Measurements from ENCODE around the gene ADIRF. TPM values are rescaled to one million over a fixed set of nuclear protein-coding genes. Genes with fewer than 3 reads are reported as not detected.
"Not testable (repeated sequence)": the region's sequence is repeated elsewhere in the genome, so short reads cannot be mapped to it uniquely, and the experiment has no call there.

ADIRF gene
- total RNA-seq, 1 donor from 2014 or later: not detected

- not testable (repeated sequence) for FAIRE-seq; H3K4me3 Mint-ChIP-seq (ENCODE audit: unreplicated experiment); H3K27me3 ChIP-seq (ENCODE audit: insufficient read depth, low read length); H3K9me3 Mint-ChIP-seq (ENCODE audit: unreplicated experiment); DNase-seq (ENCODE audit: low read depth); H3K9me3 ChIP-seq (ENCODE audit: insufficient read depth, low read depth, low read length); H3K27ac Mint-ChIP-seq (ENCODE audit: unreplicated experiment); H3K36me3 Mint-ChIP-seq (ENCODE audit: low read depth, unreplicated experiment); H3K4me1 ChIP-seq (ENCODE audit: insufficient read depth, low read length); H2AFZ ChIP-seq (ENCODE audit: low read depth, low read length); H3K27me3 Mint-ChIP-seq (ENCODE audit: low read depth, unreplicated experiment); H4K20me1 ChIP-seq (ENCODE audit: insufficient read depth, low read length); H3K36me3 ChIP-seq (ENCODE audit: insufficient read depth, low read length); H3K4me1 Mint-ChIP-seq (ENCODE audit: low read depth, unreplicated experiment); H3K4me2 ChIP-seq (ENCODE audit: low read length); H3K27ac ChIP-seq (ENCODE audit: low read depth, low read length); H3K9ac ChIP-seq (ENCODE audit: low read length); H3K4me3 ChIP-seq (ENCODE audit: insufficient read depth, low read depth, low read length); H3K79me2 ChIP-seq (ENCODE audit: insufficient read depth, low read length)
These were observed 40.0 kb downstream of the ADIRF start for GRCh38 chr10:87008303-87008702.

- not testable (repeated sequence) for H4K20me1 ChIP-seq (ENCODE audit: insufficient read depth, low read length); H3K27ac ChIP-seq (ENCODE audit: low read depth, low read length); DNase-seq (ENCODE audit: low read depth); H3K27ac Mint-ChIP-seq (ENCODE audit: unreplicated experiment); H3K79me2 ChIP-seq (ENCODE audit: insufficient read depth, low read length); H3K9me3 Mint-ChIP-seq (ENCODE audit: unreplicated experiment); H3K4me2 ChIP-seq (ENCODE audit: low read length); H3K36me3 ChIP-seq (ENCODE audit: insufficient read depth, low read length); H3K36me3 Mint-ChIP-seq (ENCODE audit: low read depth, unreplicated experiment); H3K4me1 Mint-ChIP-seq (ENCODE audit: low read depth, unreplicated experiment); H3K4me1 ChIP-seq (ENCODE audit: insufficient read depth, low read length); H3K4me3 Mint-ChIP-seq (ENCODE audit: unreplicated experiment); H3K9me3 ChIP-seq (ENCODE audit: insufficient read depth, low read depth, low read length); H2AFZ ChIP-seq (ENCODE audit: low read depth, low read length); H3K27me3 Mint-ChIP-seq (ENCODE audit: low read depth, unreplicated experiment); H3K4me3 ChIP-seq (ENCODE audit: insufficient read depth, low read depth, low read length); H3K9ac ChIP-seq (ENCODE audit: low read length); FAIRE-seq; H3K27me3 ChIP-seq (ENCODE audit: insufficient read depth, low read length)
These were observed 40.9 kb downstream of the ADIRF start for GRCh38 chr10:87009134-87009696.

- not testable (repeated sequence) for H4K20me1 ChIP-seq (ENCODE audit: insufficient read depth, low read length); H3K27ac Mint-ChIP-seq (ENCODE audit: unreplicated experiment); H3K36me3 Mint-ChIP-seq (ENCODE audit: low read depth, unreplicated experiment); DNase-seq (ENCODE audit: low read depth); H3K27me3 Mint-ChIP-seq (ENCODE audit: low read depth, unreplicated experiment); H3K27me3 ChIP-seq (ENCODE audit: insufficient read depth, low read length); H3K4me1 Mint-ChIP-seq (ENCODE audit: low read depth, unreplicated experiment); H3K4me2 ChIP-seq (ENCODE audit: low read length); H3K4me1 ChIP-seq (ENCODE audit: insufficient read depth, low read length); H3K9me3 ChIP-seq (ENCODE audit: insufficient read depth, low read depth, low read length); H3K4me3 ChIP-seq (ENCODE audit: insufficient read depth, low read depth, low read length); H3K4me3 Mint-ChIP-seq (ENCODE audit: unreplicated experiment); H3K36me3 ChIP-seq (ENCODE audit: insufficient read depth, low read length); H3K9ac ChIP-seq (ENCODE audit: low read length); H2AFZ ChIP-seq (ENCODE audit: low read depth, low read length); H3K79me2 ChIP-seq (ENCODE audit: insufficient read depth, low read length); H3K27ac ChIP-seq (ENCODE audit: low read depth, low read length); FAIRE-seq; H3K9me3 Mint-ChIP-seq (ENCODE audit: unreplicated experiment)
These were observed 45.2 kb downstream of the ADIRF start for GRCh38 chr10:87013528-87013927.

- not testable (repeated sequence) for H3K27ac Mint-ChIP-seq (ENCODE audit: unreplicated experiment); DNase-seq (ENCODE audit: low read depth); FAIRE-seq; H3K4me2 ChIP-seq (ENCODE audit: low read length); H3K9ac ChIP-seq (ENCODE audit: low read length); H3K9me3 ChIP-seq (ENCODE audit: insufficient read depth, low read depth, low read length); H3K79me2 ChIP-seq (ENCODE audit: insufficient read depth, low read length); H3K4me1 ChIP-seq (ENCODE audit: insufficient read depth, low read length); H3K27ac ChIP-seq (ENCODE audit: low read depth, low read length); H3K4me3 Mint-ChIP-seq (ENCODE audit: unreplicated experiment); H3K36me3 Mint-ChIP-seq (ENCODE audit: low read depth, unreplicated experiment); H3K4me3 ChIP-seq (ENCODE audit: insufficient read depth, low read depth, low read length); H4K20me1 ChIP-seq (ENCODE audit: insufficient read depth, low read length); H3K9me3 Mint-ChIP-seq (ENCODE audit: unreplicated experiment); H3K27me3 ChIP-seq (ENCODE audit: insufficient read depth, low read length); H2AFZ ChIP-seq (ENCODE audit: low read depth, low read length); H3K4me1 Mint-ChIP-seq (ENCODE audit: low read depth, unreplicated experiment); H3K36me3 ChIP-seq (ENCODE audit: insufficient read depth, low read length); H3K27me3 Mint-ChIP-seq (ENCODE audit: low read depth, unreplicated experiment)
These were observed 46.9 kb downstream of the ADIRF start for GRCh38 chr10:87014986-87015716.

- H3K79me2 ChIP-seq (ENCODE audit: insufficient read depth, low read length); H3K36me3 Mint-ChIP-seq (ENCODE audit: low read depth, unreplicated experiment); H3K9me3 ChIP-seq (ENCODE audit: insufficient read depth, low read depth, low read length); H3K4me2 ChIP-seq (ENCODE audit: low read length); H3K36me3 ChIP-seq (ENCODE audit: insufficient read depth, low read length); H4K20me1 ChIP-seq (ENCODE audit: insufficient read depth, low read length); H3K27ac Mint-ChIP-seq (ENCODE audit: unreplicated experiment); H3K9me3 Mint-ChIP-seq (ENCODE audit: unreplicated experiment); H3K4me1 ChIP-seq (ENCODE audit: insufficient read depth, low read length); H3K27me3 Mint-ChIP-seq (ENCODE audit: low read depth, unreplicated experiment); H3K4me3 ChIP-seq (ENCODE audit: insufficient read depth, low read depth, low read length); H3K27ac ChIP-seq (ENCODE audit: low read depth, low read length); H2AFZ ChIP-seq (ENCODE audit: low read depth, low read length); H3K9ac ChIP-seq (ENCODE audit: low read length); H3K27me3 ChIP-seq (ENCODE audit: insufficient read depth, low read length); H3K4me1 Mint-ChIP-seq (ENCODE audit: low read depth, unreplicated experiment); H3K4me3 Mint-ChIP-seq (ENCODE audit: unreplicated experiment); FAIRE-seq; DNase-seq (ENCODE audit: low read depth): not testable (repeated sequence)
These were observed 49.8 kb downstream of the ADIRF start for GRCh38 chr10:87018127-87018526.

- H3K9me3 ChIP-seq (ENCODE audit: insufficient read depth, low read depth, low read length); H3K9ac ChIP-seq (ENCODE audit: low read length); H3K27ac ChIP-seq (ENCODE audit: low read depth, low read length); H3K4me3 Mint-ChIP-seq (ENCODE audit: unreplicated experiment); H3K36me3 Mint-ChIP-seq (ENCODE audit: low read depth, unreplicated experiment); H2AFZ ChIP-seq (ENCODE audit: low read depth, low read length); DNase-seq (ENCODE audit: low read depth); H3K4me1 ChIP-seq (ENCODE audit: insufficient read depth, low read length); H3K27me3 ChIP-seq (ENCODE audit: insufficient read depth, low read length); FAIRE-seq; H4K20me1 ChIP-seq (ENCODE audit: insufficient read depth, low read length); H3K4me3 ChIP-seq (ENCODE audit: insufficient read depth, low read depth, low read length); H3K9me3 Mint-ChIP-seq (ENCODE audit: unreplicated experiment); H3K4me2 ChIP-seq (ENCODE audit: low read length); H3K4me1 Mint-ChIP-seq (ENCODE audit: low read depth, unreplicated experiment); H3K27me3 Mint-ChIP-seq (ENCODE audit: low read depth, unreplicated experiment); H3K36me3 ChIP-seq (ENCODE audit: insufficient read depth, low read length); H3K27ac Mint-ChIP-seq (ENCODE audit: unreplicated experiment); H3K79me2 ChIP-seq (ENCODE audit: insufficient read depth, low read length): not testable (repeated sequence)
These were observed 50.8 kb downstream of the ADIRF start for GRCh38 chr10:87019066-87019465.

Measured in astrocyte (in vitro differentiated cells and primary cell).